HepG2 (cell line): ENCODE data around the gene NCF1.

Experiments used
- MYC ChIP-seq: sonication (generic); formaldehyde crosslinking; IDR thresholded peaks from 2 replicates; pipeline ENCODE4 v1.9.0; 2021; ENCODE audit warnings: missing genetic modification reagents, borderline replicate concordance
- NFRKB ChIP-seq: fragments of 450-650 bp; IDR thresholded peaks from 2 replicates; pipeline ENCODE4 v1.6.1; 2017
- ZNF577 ChIP-seq: sonication (generic); formaldehyde crosslinking; IDR thresholded peaks from 2 replicates; pipeline ENCODE4 v1.4.0; 2020; ENCODE audit warnings: mild to moderate bottlenecking, low read depth, missing genetic modification reagents, borderline replicate concordance
- ZNF782 ChIP-seq: sonication (generic); formaldehyde crosslinking; IDR thresholded peaks from 2 replicates; pipeline ENCODE4 v1.4.0; 2020; ENCODE audit warnings: missing genetic modification reagents, mild to moderate bottlenecking, borderline replicate concordance
- TF ChIP-seq, protein P1 (sequence below): sonication (generic); formaldehyde crosslinking; IDR thresholded peaks from 2 replicates; pipeline ENCODE4 v1.5.1; 2020; ENCODE audit warnings: mild to moderate bottlenecking, missing genetic modification reagents, moderate library complexity
- TF ChIP-seq, protein P2 (sequence below): sonication (generic); formaldehyde crosslinking; IDR thresholded peaks from 2 replicates; pipeline ENCODE4 v1.5.0; 2020; ENCODE audit warnings: mild to moderate bottlenecking, missing genetic modification reagents, moderate library complexity
- TF ChIP-seq, protein P3 (sequence below): sonication (generic); formaldehyde crosslinking; IDR thresholded peaks from 2 replicates; pipeline ENCODE4 v1.5.0; 2020; ENCODE audit warnings: missing genetic modification reagents
- TF ChIP-seq, protein P4 (sequence below): sonication (generic); formaldehyde crosslinking; IDR thresholded peaks from 2 replicates; pipeline ENCODE4 v1.5.1; 2020; ENCODE audit warnings: missing genetic modification reagents, mild to moderate bottlenecking, borderline replicate concordance
- TF ChIP-seq, protein P5 (sequence below): sonication (generic); formaldehyde crosslinking; IDR thresholded peaks from 2 replicates; pipeline ENCODE4 v1.5.0; 2020; ENCODE audit warnings: missing genetic modification reagents, mild to moderate bottlenecking, borderline replicate concordance
- TF ChIP-seq, protein P6 (sequence below): sonication (generic); formaldehyde crosslinking; IDR thresholded peaks from 2 replicates; pipeline ENCODE4 v1.4.0; 2020; ENCODE audit warnings: mild to moderate bottlenecking, low read depth, missing genetic modification reagents
- TF ChIP-seq, protein P7 (sequence below): IDR thresholded peaks from 2 replicates; pipeline ENCODE4 v1.6.1; 2016

DNA sequence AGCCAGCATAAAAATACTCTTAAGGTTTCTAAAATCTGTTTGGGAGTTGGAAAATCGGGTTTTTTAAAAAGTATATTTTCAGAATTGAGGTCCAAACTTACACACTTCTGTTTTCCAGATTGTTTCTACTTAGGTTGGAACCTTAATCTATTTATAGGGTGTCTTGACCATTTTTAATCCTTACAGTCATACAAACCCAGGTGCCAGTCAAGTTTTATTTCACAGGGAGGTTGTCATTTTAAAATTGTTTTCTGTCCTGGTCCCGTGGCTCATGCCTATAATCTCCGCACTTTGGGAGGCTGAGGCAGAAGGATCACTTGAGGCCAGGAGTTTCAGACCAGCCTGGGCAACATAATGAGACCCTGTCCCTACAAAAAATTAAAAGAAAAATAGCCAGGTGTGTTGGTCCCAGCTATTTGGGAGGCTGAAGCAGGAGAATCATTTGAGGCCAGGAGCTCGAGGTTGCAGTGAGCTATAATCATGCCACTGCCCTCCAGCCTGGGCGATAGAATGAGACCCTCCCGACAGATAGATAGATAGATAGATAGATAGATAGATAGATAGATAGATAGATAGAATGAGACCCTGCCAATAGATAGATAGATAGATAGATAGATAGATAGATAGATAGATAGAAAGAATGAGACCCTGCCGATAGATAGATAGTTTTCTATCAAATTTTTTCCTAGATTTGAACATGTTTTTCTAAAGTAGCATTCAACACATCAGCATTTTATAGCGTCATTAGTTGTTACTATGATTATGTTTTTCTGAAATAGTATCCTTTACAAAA, 47.3 kb upstream of the NCF1 start:
- TF ChIP-seq, protein P1, sequence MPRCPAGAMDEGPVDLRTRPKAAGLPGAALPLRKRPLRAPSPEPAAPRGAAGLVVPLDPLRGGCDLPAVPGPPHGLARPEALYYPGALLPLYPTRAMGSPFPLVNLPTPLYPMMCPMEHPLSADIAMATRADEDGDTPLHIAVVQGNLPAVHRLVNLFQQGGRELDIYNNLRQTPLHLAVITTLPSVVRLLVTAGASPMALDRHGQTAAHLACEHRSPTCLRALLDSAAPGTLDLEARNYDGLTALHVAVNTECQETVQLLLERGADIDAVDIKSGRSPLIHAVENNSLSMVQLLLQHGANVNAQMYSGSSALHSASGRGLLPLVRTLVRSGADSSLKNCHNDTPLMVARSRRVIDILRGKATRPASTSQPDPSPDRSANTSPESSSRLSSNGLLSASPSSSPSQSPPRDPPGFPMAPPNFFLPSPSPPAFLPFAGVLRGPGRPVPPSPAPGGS (CRISPR knock-in tag), result no peak
- TF ChIP-seq, protein P2, sequence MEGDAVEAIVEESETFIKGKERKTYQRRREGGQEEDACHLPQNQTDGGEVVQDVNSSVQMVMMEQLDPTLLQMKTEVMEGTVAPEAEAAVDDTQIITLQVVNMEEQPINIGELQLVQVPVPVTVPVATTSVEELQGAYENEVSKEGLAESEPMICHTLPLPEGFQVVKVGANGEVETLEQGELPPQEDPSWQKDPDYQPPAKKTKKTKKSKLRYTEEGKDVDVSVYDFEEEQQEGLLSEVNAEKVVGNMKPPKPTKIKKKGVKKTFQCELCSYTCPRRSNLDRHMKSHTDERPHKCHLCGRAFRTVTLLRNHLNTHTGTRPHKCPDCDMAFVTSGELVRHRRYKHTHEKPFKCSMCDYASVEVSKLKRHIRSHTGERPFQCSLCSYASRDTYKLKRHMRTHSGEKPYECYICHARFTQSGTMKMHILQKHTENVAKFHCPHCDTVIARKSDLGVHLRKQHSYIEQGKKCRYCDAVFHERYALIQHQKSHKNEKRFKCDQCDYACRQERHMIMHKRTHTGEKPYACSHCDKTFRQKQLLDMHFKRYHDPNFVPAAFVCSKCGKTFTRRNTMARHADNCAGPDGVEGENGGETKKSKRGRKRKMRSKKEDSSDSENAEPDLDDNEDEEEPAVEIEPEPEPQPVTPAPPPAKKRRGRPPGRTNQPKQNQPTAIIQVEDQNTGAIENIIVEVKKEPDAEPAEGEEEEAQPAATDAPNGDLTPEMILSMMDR, result no peak
- TF ChIP-seq, protein P3, sequence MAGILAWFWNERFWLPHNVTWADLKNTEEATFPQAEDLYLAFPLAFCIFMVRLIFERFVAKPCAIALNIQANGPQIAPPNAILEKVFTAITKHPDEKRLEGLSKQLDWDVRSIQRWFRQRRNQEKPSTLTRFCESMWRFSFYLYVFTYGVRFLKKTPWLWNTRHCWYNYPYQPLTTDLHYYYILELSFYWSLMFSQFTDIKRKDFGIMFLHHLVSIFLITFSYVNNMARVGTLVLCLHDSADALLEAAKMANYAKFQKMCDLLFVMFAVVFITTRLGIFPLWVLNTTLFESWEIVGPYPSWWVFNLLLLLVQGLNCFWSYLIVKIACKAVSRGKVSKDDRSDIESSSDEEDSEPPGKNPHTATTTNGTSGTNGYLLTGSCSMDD, result no peak
- TF ChIP-seq ZNF577 (no peak), NFRKB (no peak), MYC (CRISPR knock-in tag) (no peak), ZNF782 (CRISPR knock-in tag) (no peak)
- TF ChIP-seq, protein P4, sequence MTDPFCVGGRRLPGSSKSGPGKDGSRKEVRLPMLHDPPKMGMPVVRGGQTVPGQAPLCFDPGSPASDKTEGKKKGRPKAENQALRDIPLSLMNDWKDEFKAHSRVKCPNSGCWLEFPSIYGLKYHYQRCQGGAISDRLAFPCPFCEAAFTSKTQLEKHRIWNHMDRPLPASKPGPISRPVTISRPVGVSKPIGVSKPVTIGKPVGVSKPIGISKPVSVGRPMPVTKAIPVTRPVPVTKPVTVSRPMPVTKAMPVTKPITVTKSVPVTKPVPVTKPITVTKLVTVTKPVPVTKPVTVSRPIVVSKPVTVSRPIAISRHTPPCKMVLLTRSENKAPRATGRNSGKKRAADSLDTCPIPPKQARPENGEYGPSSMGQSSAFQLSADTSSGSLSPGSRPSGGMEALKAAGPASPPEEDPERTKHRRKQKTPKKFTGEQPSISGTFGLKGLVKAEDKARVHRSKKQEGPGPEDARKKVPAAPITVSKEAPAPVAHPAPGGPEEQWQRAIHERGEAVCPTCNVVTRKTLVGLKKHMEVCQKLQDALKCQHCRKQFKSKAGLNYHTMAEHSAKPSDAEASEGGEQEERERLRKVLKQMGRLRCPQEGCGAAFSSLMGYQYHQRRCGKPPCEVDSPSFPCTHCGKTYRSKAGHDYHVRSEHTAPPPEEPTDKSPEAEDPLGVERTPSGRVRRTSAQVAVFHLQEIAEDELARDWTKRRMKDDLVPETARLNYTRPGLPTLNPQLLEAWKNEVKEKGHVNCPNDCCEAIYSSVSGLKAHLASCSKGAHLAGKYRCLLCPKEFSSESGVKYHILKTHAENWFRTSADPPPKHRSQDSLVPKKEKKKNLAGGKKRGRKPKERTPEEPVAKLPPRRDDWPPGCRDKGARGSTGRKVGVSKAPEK (CRISPR knock-in tag), result no peak
- TF ChIP-seq, protein P5, sequence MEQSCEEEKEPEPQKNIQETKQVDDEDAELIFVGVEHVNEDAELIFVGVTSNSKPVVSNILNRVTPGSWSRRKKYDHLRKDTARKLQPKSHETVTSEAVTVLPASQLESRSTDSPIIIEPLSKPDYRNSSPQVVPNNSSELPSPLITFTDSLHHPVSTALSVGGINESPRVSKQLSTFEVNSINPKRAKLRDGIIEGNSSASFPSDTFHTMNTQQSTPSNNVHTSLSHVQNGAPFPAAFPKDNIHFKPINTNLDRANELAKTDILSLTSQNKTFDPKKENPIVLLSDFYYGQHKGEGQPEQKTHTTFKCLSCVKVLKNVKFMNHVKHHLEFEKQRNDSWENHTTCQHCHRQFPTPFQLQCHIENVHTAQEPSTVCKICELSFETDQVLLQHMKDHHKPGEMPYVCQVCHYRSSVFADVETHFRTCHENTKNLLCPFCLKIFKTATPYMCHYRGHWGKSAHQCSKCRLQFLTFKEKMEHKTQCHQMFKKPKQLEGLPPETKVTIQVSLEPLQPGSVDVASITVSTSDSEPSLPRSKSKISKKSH (CRISPR knock-in tag), result no peak
- TF ChIP-seq, protein P6, sequence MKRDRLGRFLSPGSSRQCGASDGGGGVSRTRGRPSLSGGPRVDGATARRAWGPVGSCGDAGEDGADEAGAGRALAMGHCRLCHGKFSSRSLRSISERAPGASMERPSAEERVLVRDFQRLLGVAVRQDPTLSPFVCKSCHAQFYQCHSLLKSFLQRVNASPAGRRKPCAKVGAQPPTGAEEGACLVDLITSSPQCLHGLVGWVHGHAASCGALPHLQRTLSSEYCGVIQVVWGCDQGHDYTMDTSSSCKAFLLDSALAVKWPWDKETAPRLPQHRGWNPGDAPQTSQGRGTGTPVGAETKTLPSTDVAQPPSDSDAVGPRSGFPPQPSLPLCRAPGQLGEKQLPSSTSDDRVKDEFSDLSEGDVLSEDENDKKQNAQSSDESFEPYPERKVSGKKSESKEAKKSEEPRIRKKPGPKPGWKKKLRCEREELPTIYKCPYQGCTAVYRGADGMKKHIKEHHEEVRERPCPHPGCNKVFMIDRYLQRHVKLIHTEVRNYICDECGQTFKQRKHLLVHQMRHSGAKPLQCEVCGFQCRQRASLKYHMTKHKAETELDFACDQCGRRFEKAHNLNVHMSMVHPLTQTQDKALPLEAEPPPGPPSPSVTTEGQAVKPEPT (CRISPR knock-in tag), result no peak
- TF ChIP-seq, protein P7, sequence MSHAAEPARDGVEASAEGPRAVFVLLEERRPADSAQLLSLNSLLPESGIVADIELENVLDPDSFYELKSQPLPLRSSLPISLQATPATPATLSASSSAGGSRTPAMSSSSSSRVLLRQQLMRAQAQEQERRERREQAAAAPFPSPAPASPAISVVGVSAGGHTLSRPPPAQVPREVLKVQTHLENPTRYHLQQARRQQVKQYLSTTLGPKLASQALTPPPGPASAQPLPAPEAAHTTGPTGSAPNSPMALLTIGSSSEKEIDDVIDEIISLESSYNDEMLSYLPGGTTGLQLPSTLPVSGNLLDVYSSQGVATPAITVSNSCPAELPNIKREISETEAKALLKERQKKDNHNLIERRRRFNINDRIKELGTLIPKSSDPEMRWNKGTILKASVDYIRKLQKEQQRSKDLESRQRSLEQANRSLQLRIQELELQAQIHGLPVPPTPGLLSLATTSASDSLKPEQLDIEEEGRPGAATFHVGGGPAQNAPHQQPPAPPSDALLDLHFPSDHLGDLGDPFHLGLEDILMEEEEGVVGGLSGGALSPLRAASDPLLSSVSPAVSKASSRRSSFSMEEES (CRISPR knock-in tag), result no peak
